ENCODE data around the gene ACTR10. TPM values are rescaled to one million over a fixed set of nuclear protein-coding genes. Genes with fewer than 3 reads are reported as not detected.
"Not testable (repeated sequence)": the region's sequence is repeated elsewhere in the genome, so short reads cannot be mapped to it uniquely, and the experiment has no call there.

ACTR10 gene
- total RNA-seq, 1 experiment from 2014 or later, result 30.9 TPM

DNA sequence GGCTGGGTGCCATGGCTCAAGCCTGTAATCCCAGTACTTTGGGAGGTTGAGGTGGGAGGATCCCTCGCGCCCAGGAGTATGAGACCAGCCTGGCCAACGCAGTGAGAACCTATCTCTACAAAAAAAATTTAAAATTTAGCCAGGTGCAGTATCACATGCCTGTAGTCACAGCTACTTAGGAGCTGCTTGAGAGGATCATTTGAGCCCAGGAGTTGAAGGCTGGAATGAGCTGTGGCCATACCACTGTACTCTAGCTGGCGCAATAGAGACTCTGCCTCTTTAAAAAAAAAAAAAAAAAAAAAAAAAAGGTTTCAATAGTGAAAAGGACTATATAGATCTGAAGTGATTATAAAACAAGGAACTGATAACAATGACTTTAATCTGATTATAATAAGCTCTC is 58.2 kb downstream of the ACTR10 start:
- no peak for DNase-seq (ENCODE audit: low spot score)
- ATAC-seq, result peak; percentile 72
- H3K27me3 Mint-ChIP-seq (ENCODE audit: low read depth), result no peaks in the 10 kb centered on the region
- CTCF ChIA-PET, result interaction anchor here (1.0 to 1.3 kb wide), 2 partner anchors 13 to 40 kb away, joined by 3 to 4 read pairs; partner anchors contain the start of genes ARID4A and PSMA3
- H3K36me3 Mint-ChIP-seq, result peaks cover 51% of the 10 kb centered on the region
- POLR2A ChIA-PET, result interaction anchor here (1.6 kb wide), 1 partner anchor 40 kb away, joined by 4 read pairs; the partner anchor contains the start of gene ARID4A
- no peak overlapping the region for H3K27ac Mint-ChIP-seq
- H3K4me3 Mint-ChIP-seq, result no peak overlapping the region
- TF ChIP-seq, protein P1, sequence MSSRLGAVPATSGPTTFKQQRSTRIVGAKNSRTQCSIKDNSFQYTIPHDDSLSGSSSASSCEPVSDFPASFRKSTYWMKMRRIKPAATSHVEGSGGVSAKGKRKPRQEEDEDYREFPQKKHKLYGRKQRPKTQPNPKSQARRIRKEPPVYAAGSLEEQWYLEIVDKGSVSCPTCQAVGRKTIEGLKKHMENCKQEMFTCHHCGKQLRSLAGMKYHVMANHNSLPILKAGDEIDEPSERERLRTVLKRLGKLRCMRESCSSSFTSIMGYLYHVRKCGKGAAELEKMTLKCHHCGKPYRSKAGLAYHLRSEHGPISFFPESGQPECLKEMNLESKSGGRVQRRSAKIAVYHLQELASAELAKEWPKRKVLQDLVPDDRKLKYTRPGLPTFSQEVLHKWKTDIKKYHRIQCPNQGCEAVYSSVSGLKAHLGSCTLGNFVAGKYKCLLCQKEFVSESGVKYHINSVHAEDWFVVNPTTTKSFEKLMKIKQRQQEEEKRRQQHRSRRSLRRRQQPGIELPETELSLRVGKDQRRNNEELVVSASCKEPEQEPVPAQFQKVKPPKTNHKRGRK (CRISPR knock-in tag; IDR thresholded peaks at IDR 0.05; ENCODE audit: borderline replicate concordance), result no peak
- TF ChIP-seq, protein P2, sequence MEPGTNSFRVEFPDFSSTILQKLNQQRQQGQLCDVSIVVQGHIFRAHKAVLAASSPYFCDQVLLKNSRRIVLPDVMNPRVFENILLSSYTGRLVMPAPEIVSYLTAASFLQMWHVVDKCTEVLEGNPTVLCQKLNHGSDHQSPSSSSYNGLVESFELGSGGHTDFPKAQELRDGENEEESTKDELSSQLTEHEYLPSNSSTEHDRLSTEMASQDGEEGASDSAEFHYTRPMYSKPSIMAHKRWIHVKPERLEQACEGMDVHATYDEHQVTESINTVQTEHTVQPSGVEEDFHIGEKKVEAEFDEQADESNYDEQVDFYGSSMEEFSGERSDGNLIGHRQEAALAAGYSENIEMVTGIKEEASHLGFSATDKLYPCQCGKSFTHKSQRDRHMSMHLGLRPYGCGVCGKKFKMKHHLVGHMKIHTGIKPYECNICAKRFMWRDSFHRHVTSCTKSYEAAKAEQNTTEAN (CRISPR knock-in tag; IDR thresholded peaks at IDR 0.05), result no peak
- TF ChIP-seq E2F5 (CRISPR knock-in tag; IDR thresholded peaks at IDR 0.05) (no peak), CTCF (IDR thresholded peaks at IDR 0.05) (no peak), ZNF263 (CRISPR knock-in tag; IDR thresholded peaks at IDR 0.05; ENCODE audit: low read depth) (no peak), ZNF396 (CRISPR knock-in tag; IDR thresholded peaks at IDR 0.05; ENCODE audit: borderline replicate concordance) (no peak), ZNF532 (CRISPR knock-in tag; IDR thresholded peaks at IDR 0.05; ENCODE audit: borderline replicate concordance) (no peak), NFATC4 (CRISPR knock-in tag; IDR thresholded peaks at IDR 0.05) (no peak), ESRRA (CRISPR knock-in tag; IDR thresholded peaks at IDR 0.05; ENCODE audit: borderline replicate concordance) (no peak), NR1H2 (CRISPR knock-in tag; IDR thresholded peaks at IDR 0.05) (no peak), ZNF121 (CRISPR knock-in tag; IDR thresholded peaks at IDR 0.05) (no peak), GTF2I (CRISPR knock-in tag; conservative IDR thresholded peaks at IDR 0.05) (no peak), ERG (CRISPR knock-in tag; IDR thresholded peaks at IDR 0.05) (no peak), ARID4B (CRISPR knock-in tag; IDR thresholded peaks at IDR 0.05; ENCODE audit: borderline replicate concordance) (no peak), MAX (CRISPR knock-in tag; IDR thresholded peaks at IDR 0.05) (no peak), FOXP1 (CRISPR knock-in tag; IDR thresholded peaks at IDR 0.05; ENCODE audit: borderline replicate concordance) (no peak)
- H3K4me1 Mint-ChIP-seq, result no peaks in the 10 kb centered on the region
- no peaks in the 10 kb centered on the region for H3K9me3 Mint-ChIP-seq

DNA sequence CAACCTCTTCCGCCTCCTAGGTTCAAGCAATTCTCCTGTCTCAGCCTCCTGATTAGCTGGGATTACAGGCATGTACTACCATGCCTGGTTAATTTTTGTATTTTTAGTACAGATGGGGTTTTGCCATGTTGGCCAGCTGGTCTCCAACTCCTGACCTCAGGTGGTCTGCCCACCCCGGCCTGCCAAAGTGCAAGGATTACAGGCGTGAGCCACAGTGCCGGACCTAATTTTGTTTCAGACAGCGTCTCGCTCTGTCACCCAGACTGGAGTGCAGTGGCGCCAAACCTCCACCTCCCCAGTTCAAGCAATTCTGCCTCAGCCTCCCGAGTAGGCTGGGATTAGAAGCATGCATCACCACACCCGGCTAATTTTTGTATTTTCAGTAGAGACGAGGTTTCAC is 62.1 kb downstream of the ACTR10 start:
- DNase-seq (ENCODE audit: low spot score); H3K4me1 Mint-ChIP-seq; H3K4me3 Mint-ChIP-seq; ATAC-seq; CTCF ChIA-PET; H3K27ac Mint-ChIP-seq; H3K27me3 Mint-ChIP-seq (ENCODE audit: low read depth); H3K9me3 Mint-ChIP-seq: not testable (repeated sequence)
- peaks cover 67% of the 10 kb centered on the region for H3K36me3 Mint-ChIP-seq
- POLR2A ChIA-PET, result interaction anchor here (0.6 kb wide), 1 partner anchor 10 kb away, joined by 3 read pairs; no protein-coding TSS in a partner anchor

Data from WTC11 (cell line).